Stomach (tissue), 4 donors: ENCODE results near the gene OGFRL1.

Experiments
- CTCF ChIP-seq, 7 experiments: fragments of 450-650 bp in 4 of 7; fragments of 200-600 bp in 3 of 7; sonication (generic) in 3 of 7; IDR thresholded peaks; one replicate each; pipeline ENCODE4 v1.5.1; 2016 to 2019; ENCODE audit warnings: antibody characterized with exemption in 7 of 7, control low read depth in 2 of 7, mild to moderate bottlenecking in 1 of 7
- EP300 ChIP-seq: sonication (generic); formaldehyde crosslinking; IDR thresholded peaks from one replicate; pipeline ENCODE4 v1.6.1; 2017; ENCODE audit warnings: antibody characterized with exemption
- POLR2A ChIP-seq, 4 donors: fragments of 450-650 bp; IDR thresholded peaks; one replicate each; pipeline ENCODE4 v1.6.1; 2016; ENCODE audit warnings: antibody characterized with exemption in 4 of 4, control low read depth in 2 of 4, mild to moderate bottlenecking in 1 of 4, moderate library complexity in 1 of 4
- POLR2AphosphoS5 ChIP-seq, 3 donors: sonication (generic); formaldehyde crosslinking; IDR thresholded peaks; one replicate each; pipeline ENCODE4 v1.6.1; 2016; ENCODE audit warnings: antibody characterized with exemption in 3 of 3

GRCh38 chr6:71252410-71252809, 36.2 kb upstream of the OGFRL1 start:
- TF ChIP-seq POLR2A (IDR thresholded peaks at IDR 0.05) (no peak), CTCF (IDR thresholded peaks at IDR 0.05) (no peak), EP300 (no peak), POLR2AphosphoS5 (IDR thresholded peaks at IDR 0.05) (no peak)
